HG03066 (cell line): ENCODE measurements around the gene MRAS.
"Not testable (repeated sequence)": the region's sequence is repeated elsewhere in the genome, so short reads cannot be mapped to it uniquely, and the experiment has no call there.

Source experiments
- ATAC-seq: cut with Tn5 transposase; IDR thresholded peaks from one replicate; pipeline ENCODE4 v1.9.1; 2021; ENCODE audit warnings: low read depth; ENCODE audit not compliant: unreplicated experiment

MRAS gene

DNA sequence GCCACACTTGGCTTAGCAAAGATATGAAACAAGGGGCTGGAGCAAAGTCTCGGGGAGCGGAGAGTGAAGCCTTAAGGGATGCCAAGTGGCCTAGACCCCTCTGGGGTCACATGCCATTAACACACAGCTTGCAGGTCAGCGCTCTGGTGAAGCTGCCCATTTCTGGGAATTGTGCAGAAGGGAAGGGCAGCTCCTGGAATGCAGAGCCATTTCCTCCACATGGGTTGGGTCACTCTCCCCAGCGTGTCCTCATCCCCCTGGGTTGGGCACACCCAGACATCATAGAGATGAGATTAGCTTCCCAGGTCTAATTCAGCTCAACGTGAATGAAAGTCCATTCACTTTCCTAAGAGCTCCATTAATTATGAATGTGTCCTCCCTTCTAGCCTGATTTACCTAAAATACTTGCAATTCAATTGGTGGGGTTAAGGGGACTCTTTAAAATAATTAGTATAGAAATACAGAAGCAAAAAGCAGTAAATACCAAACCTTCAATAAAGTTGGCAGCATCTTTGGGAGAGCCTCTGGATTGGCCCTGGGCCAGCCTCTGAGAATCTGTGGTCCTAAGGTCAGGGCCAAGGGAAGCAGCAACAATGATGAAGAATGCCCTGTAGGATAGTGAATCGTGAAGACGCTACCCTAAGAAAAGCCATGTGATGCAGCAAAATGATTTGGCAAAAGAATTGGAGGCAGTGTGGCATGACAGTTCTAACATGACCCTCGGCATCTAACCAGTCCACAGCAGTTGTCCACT lies 17.8 kb downstream of the MRAS start:
- no peak for ATAC-seq

DNA sequence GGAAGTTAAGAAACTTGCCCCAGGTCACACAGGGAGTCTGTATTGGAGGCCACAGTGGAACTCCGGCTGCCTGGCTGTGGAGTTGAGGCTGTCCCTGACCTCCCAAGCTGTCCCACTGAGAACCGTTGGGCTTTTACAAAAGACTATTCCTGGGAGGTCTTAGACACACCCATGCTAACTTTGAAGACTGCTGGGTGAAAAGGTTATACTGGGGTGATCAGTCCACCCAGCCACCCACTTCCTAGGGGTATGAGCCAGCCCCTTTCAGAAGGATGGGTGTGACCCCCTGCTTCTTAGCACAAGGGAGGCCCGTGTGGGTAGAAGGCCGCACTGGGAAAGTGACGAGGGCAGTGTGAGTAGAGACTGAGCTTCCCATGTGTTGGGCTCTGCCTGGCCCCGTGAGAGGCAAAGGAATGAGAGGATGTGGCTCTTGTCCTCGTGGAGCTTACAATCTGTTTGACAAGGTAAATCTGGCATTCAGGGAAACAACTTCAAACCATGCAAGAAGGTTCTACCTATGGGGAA lies 19.0 kb downstream of the MRAS start:
- ATAC-seq: no peak

DNA sequence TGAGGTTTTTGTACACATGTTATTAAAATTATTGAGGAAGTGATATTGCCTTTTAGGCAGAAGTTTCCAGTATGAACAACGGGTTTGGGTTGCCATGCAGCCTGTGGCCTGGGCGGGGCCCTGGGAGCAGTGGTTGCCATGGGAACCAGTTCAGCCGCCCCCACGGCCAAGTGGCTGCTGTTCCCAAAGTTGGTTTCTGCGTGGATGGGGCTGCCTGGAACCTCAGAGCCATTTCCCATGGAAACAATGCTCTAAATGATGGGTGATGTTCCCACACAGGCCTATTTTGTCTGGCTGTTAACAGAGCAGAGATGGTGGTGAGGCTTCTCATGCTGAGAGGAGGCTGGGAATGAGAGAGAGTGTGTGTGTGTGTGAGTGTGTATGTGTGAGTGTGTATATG lies 19.5 kb downstream of the MRAS start:
- no peak for ATAC-seq

DNA sequence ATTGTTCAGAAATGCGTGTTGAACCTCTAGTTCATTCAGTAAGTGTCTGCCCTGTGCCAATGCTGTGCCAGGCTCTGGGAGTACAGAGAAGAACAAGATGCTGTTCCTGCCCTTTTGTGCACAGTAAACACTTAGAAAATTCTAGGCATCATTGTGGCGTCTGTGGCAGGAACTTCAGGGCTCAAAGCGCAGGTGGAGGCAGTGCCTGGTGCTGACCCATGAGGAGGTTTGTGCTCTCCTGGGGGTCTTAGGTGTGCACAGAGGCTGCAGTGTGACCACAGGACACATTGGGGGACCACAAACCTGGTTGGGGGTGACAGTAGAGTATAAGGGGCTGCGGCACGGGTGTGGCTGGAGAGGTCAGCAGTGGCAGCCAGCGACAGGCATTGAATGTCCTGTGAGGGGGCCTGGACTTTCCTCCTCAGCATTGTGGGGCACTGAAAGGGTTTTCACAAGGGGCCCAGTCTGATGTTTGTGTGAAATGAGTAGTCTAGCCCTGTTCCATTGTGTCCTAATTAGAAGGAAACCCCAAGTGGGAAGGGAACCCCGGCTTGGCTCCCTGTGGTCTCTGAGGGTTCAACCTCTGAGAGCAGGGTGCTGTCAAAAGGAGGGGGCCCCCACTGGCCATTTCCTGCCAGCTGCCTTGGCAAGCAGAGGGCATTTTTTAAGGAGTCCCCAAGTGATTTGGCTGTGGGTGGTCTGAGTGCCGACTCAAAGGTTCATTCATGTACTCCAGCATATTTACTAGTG lies 20.9 kb downstream of the MRAS start:
- no peak for ATAC-seq

DNA sequence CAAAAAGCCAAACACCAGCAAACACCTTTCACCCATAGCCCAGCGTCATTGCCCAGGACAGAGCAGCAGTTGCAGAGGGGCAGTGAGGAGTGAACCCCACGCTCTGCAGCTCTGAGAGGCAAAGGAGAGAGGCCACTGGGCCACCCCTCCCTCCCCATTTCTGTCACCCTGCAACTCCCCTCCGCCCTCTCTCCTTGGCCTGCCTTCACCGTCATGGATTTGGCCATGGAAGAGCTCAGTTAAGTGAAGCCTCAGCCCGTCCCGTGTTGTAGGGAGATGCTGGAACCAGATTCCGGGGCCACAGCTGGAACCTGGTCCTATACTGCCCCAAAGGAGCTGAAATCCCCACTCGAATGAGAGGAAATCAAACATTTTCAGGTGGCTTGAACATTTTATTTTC lies 21.9 kb downstream of the MRAS start:
- no peak for ATAC-seq

DNA sequence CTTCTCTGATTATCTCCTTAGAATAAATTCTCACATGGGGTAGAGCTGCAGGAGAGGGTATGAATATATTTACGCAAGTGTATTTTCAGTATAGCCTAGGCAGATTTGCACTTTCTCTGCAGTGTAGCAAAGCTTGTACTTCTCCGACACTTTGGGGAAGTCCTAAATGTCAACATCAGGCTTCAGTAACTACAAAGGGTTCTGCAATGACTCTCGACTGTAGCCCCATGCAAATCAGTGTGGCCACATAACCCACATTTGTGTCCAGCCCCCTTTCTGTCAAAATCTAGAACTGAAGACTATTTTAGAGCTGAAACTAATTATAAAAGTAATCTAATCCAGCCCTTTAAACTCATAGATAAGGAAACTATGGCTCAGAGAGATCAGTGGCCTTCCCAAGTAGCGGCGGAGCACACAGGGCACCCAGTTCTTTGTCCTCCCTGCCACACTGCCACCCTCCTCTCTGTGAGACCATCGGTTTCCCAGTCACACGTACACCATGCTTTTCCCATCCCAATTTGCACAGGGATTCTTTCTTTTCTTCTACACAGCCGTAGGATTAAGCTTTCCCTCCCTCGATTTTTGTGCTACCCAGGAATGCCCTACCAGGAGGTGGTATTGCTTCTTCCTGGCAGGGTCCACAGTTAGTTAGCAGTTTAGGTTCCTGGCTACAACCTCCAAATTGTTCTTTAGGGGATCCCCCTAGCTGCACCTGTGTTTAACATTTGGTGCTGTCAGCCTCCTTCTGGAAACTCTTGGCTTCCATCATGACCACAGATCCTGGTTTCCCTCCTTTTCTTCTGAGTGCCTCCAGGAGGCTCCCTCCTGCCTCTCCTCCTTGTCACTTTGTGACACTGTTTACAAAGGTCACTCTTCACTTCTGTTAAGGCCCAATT lies 22.9 kb downstream of the MRAS start:
- peak; percentile 98 for ATAC-seq

DNA sequence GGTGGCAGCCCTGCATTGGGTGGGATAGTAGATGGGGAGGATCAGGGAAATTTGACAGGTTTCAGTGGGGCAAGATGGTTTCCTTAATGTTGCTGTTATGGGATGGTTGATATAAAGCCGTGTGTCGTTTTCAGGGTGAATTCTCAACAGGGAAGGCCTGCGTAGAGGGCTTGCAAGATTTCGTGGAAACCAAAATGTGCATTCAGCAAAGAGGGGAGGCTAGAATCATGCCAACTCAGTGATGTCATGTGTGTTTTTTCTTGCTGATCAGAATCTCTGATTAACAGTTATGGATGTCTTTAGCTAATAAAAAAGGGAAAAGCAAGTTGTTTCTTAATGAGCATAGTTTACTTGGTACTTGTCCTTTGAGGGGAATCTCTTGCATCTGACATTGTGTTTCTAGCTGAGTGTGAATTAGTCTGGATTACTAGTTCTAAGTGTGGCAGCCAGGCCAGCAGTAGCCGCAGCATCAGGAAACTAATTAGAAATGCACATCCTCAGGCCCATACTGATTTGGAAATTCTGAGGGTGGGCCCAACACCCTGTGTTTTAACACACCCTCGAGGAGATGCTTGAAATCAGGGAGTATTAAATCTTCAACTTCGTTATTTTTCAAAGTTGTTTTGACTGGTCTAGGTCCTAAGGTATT lies 24.8 kb downstream of the MRAS start:
- no peak for ATAC-seq

DNA sequence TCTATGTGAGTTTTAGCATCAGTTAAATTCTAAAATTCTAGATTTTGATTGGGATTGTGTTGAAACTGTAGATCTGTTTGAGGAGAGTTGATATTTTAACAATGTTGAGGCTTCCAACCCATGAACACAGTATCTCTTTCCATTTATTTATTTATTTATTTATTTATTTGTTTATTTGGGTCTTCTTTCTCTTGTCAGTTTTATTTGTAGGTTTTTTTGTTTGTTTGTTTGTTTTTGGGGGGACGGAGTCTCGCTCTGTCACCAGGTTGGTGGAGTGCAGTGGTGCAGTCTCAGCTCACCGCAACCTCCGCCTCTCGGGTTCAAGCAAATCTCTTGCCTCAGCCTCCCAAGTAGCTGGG lies 25.3 kb downstream of the MRAS start:
- ATAC-seq: no peak

DNA sequence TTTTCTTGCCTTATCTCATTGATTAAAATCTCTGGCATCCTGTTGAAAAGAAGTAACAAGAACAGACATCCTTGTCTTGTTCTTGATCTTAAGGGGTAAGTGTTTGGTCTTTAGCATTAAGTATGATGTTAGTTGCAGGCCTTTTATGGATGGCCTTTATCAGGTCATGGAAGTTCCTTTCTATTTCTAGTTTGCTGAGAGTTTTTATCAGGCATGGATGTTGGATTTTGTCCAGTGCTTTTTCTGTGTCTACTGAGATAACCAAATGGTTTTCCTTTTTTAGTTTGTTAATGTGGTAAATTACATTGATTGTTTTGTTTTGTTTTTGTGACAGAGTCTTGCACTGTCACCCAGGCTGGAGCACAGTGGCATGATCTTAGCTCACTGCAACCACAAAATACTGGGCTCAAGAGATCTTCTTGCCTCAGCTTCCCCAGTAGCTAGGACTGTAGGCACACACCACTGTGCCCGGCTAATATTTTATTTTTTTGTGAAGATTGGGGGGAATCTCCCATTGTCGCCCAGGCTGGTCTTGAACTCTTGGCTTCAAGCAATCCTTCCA lies 26.3 kb downstream of the MRAS start:
- no peak for ATAC-seq

DNA sequence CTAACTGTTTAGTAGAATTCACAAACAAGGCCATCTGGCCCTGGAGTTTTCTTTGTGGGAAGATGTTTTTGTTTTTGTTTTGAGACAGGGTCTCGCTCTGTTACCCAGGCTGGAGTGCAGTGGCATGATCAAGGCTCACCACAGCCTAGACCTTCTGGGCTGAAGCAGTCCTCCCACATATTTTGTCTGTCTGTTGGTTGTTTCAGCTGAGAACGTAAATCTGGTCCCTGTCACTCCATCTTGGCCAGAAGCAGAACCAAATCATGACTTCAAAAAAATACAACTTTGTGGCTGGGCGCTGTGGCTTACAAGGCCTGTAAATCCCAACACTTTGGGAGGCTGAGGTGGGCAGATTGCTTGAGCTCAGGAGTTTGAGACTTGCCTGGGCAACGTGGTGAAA lies 27.1 kb downstream of the MRAS start:
- ATAC-seq: no peak

DNA sequence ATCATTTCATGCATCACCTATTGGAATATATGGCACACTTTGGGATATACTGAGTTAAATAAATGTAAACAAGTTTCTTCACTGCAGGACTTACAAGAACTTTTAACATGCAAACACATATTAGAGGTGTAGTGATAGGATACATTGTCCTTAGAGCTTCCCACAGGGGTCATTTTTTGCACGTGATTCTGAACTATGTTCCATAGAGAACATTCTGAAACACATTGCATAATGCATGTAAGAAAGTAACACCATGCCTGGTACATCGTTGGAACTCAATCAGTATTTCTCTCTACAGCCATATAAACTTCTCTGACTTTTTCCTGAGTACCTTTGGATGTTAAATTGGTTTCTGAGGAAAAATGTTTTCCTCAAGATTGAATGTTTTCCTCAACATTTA lies 28.3 kb downstream of the MRAS start:
- ATAC-seq: no peak

DNA sequence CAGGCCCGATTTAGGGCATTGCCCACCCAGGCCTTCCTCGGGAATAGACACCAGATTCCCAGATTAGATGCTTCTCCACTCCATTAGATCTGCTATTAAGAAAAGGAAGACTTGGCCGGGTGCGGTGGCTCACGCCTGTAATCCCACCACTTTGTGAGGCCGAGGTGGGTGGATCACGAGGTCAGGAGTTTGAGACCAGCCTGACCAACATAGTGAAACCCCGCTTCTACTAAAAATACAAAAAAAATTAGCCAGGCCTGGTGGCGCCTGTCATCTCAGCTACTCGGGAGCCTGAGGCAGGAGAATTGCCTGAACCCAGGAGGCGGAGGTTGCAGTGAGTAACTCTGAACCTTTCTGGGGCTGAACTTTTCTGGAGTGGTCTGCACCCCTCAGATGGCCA lies 28.8 kb downstream of the MRAS start:
- ATAC-seq: not testable (repeated sequence)

DNA sequence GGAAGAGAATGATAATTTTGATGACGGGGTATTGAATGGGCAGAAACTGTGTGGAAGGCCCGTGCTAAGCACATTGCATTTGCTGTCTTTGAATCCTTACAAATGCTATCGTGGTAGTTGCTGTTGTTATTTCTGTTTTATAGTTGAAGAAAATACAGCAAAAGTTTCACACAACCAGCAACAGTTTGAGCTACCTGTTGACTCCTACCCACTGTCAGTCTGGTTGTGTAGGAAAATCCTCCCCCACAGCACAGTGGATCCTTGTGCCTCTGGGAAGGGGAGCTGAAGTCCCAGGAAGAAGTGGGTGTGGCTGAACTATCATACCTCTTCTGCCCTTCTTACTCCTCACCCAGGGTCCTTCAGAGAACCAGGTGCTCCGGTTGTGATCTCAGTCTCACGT lies 29.4 kb downstream of the MRAS start:
- no peak for ATAC-seq

DNA sequence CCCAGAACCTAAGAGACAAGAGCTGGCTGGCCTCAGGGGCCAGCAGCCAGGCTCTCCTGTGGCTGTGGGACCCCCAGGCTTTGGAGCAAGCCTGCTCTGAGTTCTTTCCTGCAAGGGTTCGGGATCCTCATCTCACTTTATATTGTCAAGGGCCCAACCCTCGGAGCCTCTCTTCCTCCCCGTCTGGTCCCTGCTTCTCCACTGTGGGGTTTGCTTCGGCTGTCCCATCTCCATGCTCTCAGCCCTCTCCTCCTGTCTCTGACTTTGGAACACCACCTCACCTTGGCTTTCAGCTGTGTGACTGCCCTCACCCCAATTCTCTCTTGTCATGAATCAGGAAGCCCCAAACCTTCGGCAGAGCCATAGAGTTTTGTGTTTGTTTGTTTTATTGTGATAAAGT lies 30.0 kb downstream of the MRAS start:
- ATAC-seq: no peak

DNA sequence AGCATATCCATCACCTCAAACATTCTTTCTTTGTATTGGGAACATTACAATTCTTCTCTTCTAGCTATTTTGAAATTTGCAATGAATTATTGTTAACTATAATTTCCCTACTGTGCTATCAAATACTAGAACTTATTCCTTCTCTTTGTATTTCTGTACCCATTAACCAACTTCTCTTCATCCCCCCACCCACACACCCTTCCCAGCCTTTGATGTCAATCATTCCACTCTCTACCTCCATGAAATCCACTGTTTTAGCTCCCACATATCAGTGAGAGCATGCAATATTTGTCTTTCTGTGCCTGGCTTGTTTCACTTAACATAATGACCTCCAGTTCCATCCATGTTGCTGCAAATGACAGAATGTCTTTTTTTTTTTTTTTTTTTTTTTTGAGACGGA lies 30.6 kb downstream of the MRAS start:
- ATAC-seq: no peak

DNA sequence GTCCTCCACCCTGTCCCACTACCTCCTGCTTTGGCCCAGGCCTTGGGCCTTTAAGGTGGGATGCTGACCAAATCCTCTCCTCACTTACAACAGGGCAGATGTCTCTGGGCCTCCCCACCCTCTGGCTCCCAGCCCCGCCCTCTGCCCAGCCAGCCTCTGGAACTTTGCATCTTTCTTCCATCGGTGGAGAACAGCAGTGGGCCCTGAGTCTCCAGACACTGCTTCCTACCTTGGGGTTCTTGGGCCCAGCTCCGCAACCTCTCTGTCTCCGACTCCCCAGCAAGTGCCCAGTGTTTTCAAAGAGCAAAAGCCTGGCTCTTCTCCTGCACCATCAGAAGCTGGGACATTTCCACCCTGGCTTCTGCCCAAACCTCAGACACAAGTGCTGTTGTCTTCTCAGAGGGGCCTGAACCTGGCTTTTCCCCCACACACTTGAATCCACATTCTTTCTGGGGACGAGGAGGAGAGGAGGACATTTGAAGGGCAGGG lies 33.1 kb downstream of the MRAS start:
- ATAC-seq: no peak

DNA sequence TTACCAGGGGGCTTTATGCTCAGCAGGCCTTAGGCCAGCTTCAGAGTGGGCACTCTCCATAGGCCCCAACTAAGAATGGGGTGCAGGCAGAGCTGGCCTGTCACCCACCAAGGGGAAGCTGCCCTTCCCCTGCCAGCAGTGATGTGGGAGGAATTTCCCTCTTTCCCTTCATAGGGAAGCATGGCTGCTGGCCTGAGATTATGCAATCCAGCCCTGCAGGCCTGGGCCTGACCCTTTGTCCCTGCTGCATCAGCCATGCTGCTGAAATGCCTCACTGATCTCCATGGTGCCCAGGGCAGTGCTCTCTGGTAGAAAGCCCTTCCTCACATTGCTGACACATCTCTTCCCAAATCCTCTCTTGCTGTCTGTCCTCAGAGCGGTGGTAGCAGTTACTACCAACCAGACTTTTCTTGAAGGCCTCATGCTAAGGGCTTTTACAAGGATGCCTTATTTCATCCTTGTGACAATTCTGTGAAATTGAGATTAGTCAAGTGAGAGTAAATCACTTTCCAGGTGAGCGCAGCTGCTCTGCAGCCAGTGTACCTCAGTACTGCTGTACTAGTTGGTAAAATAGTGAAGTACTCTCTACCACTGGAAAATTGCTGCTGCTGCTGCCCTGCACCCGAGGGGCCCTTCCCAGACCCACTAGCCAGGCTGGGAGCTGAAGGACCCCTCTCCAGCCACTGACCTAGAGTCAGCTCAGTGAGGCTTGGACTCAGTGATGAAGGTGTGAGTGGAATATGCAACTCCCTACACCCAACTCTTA lies 33.8 kb downstream of the MRAS start:
- no peak for ATAC-seq

DNA sequence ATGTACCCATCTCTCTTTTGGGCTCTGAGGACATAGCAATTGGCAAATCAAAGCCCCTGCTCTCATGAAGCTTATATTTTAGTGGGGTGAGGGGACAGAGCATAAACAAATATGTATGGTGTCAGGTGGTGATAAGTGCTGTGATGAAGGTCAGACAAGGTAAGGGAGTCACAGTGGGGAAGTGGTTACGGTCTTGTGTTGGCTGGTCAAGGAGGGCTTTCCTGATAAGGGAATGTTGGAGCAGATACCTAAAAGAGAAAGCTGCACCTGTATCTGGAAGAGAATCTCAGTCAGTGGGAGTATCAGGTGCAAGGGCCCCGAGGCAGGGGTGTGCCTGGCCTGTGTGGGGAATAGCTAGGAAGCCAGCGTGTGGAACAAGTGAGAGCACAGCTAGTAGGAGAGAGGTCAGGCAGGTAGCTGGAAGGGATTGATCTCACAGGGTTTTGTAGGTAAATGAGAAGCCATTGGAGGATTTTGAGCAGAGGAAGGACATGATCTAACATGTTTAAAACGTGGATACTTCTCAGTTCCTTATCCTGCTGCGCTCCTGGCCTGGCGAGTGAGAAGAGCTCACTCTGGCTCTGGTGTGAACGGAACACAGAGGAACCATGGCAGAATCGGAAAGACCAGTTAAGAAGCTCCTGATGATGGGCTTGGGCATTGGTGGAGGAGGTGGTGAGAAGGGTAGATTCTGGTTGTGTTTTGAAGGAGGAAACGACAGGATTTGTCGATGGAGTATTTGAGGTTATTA lies 35.5 kb downstream of the MRAS start:
- no peak for ATAC-seq

DNA sequence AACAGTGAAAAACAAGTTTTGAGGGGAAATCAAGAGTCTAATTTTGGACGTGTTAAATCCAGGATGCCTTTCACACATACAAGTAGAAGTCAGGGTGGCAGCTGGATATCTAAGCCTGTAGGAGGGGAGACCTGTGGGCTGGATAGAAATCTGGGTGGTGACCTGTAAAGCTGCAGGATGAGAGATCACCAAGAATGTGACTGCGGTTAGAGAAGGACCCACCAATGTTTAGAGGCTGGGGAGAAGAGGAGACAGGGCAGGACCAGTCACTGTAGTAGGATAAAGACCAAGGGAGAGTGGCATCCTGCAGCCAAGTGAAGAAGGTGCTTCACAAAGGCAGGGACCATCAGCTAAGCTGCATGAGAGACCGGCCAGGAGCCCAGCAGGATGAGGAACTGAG lies 36.2 kb downstream of the MRAS start:
- no peak for ATAC-seq
